Measurements from ENCODE around the gene OR4D5. TPM values are rescaled to one million over a fixed set of nuclear protein-coding genes. Genes with fewer than 3 reads are reported as not detected.

The OR4D5 gene
- not detected in 2 replicates for total RNA-seq (2014; rRNA removed; shearing (Covaris generic); ENCODE audit: low replicate concordance)

DNA sequence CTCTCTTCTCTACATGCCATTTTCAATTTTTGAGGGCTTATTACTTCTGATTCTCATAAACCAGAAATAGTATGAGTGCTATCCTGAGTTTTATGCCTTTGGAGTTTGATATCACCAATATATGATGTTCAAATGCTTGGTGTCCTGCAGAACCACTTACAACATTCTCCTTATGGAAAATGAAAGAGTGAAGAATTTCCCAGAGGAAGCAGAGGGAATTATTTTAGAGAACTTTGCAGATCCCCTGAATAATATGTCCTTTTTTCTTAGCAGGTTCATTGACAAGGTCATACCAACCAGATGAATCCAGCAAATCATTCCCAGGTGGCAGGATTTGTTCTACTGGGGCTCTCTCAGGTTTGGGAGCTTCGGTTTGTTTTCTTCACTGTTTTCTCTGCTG is at the start of gene OR4D5:
TSS of gene OR4D5 (plus strand) at position 301 of the 400 bp plus-strand sequence. CDS start at position 301, 0 bp downstream.
- in situ Hi-C loops (cut with HindIII; ENCODE audit: low pct_unique_long_range_greater_than_20kb, low sequenced_read_pairs) = no loop called here
- no peak for DNase-seq (ENCODE audit: low read depth)

DNA sequence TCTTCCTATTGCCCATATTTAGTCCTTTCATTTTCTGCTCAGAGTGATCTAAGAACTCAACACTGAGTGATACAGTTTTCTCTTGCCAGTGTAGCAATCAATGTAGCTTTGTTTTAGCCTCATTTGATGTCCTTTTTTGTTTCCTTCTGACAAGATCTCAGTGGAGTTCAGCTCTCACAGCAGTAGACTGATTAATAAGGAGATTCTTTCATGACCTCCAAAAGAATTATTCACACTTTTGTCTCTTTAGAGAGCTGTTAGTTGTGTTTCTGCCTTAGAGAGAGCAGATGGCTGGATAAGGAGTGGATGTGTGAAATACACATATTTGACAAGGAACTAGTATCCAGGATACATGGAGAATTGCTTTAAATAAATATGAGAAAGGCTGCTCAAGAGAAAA is 47.4 kb upstream of the OR4D5 start:
- in situ Hi-C loops (cut with HindIII; ENCODE audit: low pct_unique_long_range_greater_than_20kb, low sequenced_read_pairs) = no loop called here
- no peak for DNase-seq (ENCODE audit: low read depth)

DNA sequence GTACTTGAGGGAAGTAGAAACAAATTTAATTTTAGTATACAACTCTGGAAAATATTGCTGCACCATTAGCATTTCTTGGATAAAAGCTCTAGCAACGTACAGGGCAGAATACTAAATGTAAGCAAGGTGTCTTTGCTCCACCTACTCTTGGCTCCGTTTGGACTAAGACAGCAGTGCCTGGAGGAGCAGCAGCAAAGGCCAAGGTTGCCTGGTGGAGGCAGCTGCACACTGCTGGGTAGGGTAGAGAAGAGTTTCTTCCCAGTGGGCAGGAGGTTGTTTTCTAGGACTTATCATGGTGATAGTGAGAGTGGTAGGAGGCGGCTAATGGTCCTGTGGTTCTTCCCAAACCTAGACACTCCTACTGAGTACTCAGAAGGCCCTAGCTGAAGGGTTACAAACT is 39.6 kb upstream of the OR4D5 start:
- no peak for DNase-seq (ENCODE audit: low read depth)
- in situ Hi-C loops (cut with HindIII; ENCODE audit: low pct_unique_long_range_greater_than_20kb, low sequenced_read_pairs) = no loop called here

DNA sequence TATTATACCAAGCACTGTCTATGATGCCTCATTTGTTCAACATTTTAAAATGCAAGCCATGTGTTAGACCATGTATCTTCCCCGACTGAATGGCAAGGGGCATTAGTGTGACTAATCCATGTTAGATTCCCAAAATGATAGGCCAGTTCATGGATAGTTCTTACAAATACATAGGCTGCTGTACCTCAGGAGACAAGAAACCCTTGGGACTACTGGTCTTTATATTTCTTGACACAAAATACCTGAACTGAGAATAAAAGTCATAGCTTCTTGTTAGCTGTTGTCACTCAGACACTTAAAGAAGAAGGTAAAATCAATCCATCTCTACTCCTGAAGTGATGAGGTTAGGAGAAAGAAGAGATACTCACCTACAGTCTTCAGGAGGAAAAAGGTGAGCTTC is 37.5 kb upstream of the OR4D5 start, which contains the start of gene OR8D4:
TSS of gene OR8D4 (plus strand) at position 301 of the 400 bp plus-strand sequence. CDS start 4,265 bp downstream, outside the sequence.
- in situ Hi-C loops (cut with HindIII; ENCODE audit: low pct_unique_long_range_greater_than_20kb, low sequenced_read_pairs) = no loop called here
- no peak for DNase-seq (ENCODE audit: low read depth)

DNA sequence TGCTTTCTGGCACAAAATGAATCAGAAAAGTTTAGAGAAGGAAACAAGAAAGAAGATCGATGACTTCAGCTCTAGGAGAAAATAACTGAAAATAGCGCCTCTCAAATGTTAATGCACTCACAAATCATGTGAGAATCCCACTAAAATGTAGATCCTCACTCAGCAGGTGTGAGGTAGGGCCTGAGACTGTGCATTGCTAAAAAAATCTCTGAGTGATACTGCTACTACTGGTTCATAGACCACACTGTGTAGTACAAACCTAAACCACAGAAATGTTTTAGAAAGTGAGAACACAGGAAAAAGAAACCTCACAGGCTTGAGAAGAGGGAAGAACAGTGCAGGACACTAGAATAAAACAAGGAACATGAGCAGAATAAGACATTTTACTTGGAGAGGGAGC is 35.5 kb upstream of the OR4D5 start:
- in situ Hi-C loops (cut with HindIII; ENCODE audit: low pct_unique_long_range_greater_than_20kb, low sequenced_read_pairs) = no loop called here
- DNase-seq (ENCODE audit: low read depth) = no peak

DNA sequence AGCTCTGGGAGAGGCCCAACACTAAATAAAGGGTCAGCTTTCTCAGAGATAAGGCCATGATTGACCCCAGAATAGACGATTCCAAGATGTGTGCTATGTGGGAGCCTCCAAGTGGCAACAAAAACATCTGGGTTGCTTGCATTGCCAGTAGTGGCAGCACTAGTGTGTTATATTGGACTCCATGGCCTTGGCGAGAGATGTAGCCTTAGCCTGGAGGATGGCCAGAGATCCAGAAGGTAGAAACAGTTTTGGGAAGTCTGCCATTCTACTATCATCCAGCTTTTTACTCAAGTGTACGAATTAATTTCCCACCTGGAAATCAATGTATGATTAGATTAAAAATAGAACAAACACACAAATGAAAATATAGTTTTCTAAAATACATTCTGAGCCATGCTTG is 34.5 kb upstream of the OR4D5 start:
- in situ Hi-C loops (cut with HindIII; ENCODE audit: low pct_unique_long_range_greater_than_20kb, low sequenced_read_pairs) = no loop called here
- no peak for DNase-seq (ENCODE audit: low read depth)

DNA sequence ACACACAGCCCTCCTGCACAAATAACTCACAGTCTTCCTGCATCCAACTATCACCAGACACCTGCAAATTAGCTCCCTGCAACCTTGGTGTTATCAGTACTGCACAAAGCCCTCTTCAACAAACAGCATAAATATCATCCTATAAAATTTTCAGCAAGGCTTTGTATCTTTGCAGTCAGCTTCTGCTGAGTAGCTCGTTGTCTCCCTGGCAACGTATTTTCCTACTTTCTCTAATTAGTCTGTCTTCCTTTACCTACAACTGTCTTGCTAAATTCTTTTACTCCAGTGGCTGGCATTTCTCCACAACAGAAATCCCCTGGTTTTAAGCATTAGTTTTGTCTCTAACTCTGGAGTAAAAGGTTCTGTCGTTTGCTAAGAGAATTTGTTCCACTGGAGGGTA is 33.6 kb upstream of the OR4D5 start:
- in situ Hi-C loops (cut with HindIII; ENCODE audit: low pct_unique_long_range_greater_than_20kb, low sequenced_read_pairs) = no loop called here
- no peak for DNase-seq (ENCODE audit: low read depth)

DNA sequence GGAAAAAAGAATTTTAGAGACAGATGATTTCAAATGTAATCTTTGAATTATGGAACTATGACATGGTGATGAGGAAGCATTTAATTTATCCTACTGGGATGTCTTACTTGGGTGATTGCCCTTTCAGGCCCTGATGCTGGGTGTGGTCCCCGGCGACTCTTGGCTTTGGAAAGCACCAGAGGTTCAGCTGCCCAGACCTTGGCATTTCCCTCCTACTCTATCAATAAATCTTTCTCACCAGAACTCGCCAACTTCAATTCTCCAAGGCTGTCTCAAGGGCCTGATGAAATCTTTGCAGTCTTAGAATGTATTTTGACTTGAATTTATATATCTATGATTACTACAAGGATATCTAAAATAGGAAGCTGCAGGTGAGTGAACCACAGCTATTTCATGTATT is 18.5 kb upstream of the OR4D5 start:
- DNase-seq (ENCODE audit: low read depth) = no peak
- in situ Hi-C loops (cut with HindIII; ENCODE audit: low pct_unique_long_range_greater_than_20kb, low sequenced_read_pairs) = no loop called here

DNA sequence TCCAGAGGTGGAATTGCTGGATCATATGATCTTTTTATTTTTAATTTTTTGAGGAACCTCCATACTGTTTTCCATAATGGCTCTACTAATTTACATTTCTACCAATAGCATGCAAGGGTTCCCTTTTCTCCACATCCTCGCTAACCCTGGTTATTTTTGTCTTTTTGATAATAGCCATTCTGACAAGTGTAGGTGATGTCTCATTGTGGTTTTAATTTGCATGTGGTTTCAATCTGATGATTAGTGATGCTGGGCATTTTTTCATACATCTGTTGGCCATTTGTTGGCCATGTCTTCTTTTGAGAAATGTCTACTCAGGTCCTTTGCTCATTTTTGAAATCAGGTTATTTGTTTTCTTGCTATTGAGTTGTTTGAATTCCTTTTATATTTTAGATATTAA is 15.4 kb upstream of the OR4D5 start:
- in situ Hi-C loops (cut with HindIII; ENCODE audit: low pct_unique_long_range_greater_than_20kb, low sequenced_read_pairs) = no loop called here
- DNase-seq (ENCODE audit: low read depth) = no peak

DNA sequence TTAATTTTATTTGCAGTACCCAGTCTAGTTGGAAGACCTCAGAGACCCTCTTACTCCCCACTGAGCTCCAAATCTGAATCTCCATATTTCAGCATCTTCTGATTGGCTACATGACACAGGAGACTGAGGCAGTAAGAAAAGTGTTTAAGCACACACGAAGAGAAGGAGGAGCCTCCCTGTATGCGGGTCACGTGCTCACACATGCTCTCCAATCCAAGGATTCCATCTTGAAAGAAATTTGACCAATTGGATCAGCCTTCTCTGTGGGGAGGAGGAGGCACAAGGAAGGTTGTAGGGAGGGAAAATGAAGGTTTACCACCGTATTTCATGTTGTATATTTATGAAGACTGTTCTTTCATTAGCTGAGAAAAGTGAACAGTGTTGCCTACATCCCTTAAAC is 3.0 kb downstream of the OR4D5 start:
- in situ Hi-C loops (cut with HindIII; ENCODE audit: low pct_unique_long_range_greater_than_20kb, low sequenced_read_pairs) = no loop called here
- no peak for DNase-seq (ENCODE audit: low read depth)

DNA sequence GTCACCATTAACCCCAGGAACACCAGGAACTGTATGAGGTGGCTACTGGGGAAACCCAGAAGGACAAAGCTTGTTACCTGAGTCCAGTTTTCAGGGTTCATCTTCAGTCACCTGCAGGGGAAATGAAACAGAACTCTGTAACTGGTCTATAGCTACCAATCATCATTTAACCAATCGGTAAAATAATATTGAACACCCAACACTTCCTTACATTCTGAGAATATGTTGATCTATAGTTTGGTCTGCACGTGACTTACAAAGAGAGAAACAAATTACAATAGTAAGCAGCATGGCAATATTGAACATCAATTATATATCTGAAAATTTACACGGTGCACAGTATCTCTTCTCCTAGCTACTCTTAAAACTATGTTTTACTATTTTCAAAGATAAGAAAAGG is 4.3 kb downstream of the OR4D5 start, which contains the start of gene OR6T1:
TSS of gene OR6T1 (minus strand) at position 101 of the 400 bp plus-strand sequence. CDS start at position 101, 0 bp downstream.
- DNase-seq (ENCODE audit: low read depth) = no peak
- in situ Hi-C loops (cut with HindIII; ENCODE audit: low pct_unique_long_range_greater_than_20kb, low sequenced_read_pairs) = no loop called here

DNA sequence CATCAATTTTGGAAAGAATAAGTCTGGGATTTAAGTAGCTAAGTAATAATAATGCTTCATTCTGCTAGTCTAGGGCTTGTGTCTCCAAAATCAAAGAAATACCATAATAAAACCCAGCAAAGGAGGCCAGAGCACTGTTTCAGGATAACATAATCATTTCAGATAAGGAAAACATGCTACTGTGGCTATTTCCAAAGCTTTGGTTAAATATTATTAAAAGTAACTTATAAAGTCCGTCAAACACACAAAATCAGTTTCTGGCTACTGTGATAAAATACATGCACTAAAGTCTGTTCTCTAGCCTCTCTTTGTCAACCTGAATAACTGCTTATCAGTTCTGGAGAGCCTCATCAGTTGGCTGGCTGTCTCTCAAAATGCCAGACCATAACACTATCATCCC is 5.7 kb downstream of the OR4D5 start:
- in situ Hi-C loops (cut with HindIII; ENCODE audit: low pct_unique_long_range_greater_than_20kb, low sequenced_read_pairs) = no loop called here
- no peak for DNase-seq (ENCODE audit: low read depth)

DNA sequence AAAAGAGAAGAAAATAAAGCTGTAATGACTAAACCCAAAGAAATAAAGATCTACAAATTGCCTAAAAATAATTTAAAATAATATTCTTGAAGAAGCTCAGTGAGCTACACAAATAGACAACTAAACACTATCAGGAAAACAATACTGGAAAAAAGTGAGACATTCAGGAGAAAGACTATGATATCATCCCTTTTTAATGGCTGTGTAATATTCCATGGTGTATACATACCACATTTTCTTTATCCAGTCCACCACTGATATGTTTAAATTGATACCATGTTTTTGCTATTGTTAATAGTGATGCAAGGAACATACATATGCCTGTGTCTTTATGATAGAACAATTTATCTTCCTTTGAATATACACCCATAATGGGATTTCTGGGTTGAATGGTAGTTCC is 17.3 kb downstream of the OR4D5 start:
- in situ Hi-C loops (cut with HindIII; ENCODE audit: low pct_unique_long_range_greater_than_20kb, low sequenced_read_pairs) = no loop called here
- no peak for DNase-seq (ENCODE audit: low read depth)

DNA sequence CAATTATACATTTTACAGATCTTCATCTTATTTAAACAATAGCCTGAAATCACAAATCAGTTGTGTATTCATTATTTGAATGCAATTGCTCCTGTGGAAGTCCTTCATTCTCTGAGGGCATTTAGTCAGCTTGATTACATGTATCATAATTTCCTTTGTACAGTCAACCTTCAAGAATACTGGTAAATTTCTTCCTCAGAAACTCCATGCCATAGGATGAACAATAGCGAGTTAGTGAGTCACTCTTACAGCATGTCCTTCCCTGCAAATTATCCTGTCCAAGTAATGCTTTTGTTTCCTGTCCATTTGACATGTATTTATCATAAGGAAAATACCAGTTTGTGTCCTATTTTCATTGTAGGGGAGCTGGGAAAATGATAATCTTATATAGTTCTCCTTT is 34.4 kb downstream of the OR4D5 start:
- in situ Hi-C loops (cut with HindIII; ENCODE audit: low pct_unique_long_range_greater_than_20kb, low sequenced_read_pairs) = no loop called here
- DNase-seq (ENCODE audit: low read depth) = no peak

DNA sequence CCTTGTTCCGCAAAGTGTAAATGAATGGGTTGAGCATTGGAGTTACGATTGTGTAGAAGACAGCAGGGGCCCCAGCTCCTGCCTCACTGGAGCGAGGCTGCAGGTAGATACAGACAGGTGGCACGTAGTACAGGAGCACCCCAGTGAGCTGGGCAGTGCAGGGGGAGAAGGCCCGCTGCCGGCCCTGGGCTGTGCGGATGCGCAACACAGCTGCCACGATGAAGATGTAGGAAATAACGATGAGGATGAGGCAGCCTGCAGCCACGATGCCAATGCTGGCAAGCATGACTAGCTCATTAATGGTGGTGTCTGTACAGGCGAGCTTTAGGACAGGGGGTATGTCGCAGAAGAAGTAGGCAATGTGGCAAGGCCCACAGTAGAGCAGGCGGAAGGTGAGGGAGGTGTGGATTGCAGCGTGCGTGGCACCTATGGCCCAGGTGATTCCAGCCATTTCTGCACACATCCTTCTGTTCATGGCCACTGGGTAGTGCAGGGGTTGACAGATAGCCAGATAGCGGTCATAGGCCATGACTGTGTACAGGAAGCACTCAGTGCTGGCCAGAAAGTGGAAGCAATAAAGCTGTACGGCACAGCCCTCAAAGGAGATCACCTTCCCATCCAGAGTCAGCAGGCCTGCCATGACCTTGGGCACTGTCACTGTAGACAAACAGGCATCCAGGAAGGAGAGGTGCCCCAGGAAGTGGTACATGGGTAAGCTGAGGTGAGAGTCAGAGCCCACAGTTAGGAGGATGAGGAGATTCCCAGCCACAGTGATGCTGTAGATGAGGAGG is 37.5 kb downstream of the OR4D5 start:
- in situ Hi-C loops (cut with HindIII; ENCODE audit: low pct_unique_long_range_greater_than_20kb, low sequenced_read_pairs) = no loop called here
- no peak for DNase-seq (ENCODE audit: low read depth)

DNA sequence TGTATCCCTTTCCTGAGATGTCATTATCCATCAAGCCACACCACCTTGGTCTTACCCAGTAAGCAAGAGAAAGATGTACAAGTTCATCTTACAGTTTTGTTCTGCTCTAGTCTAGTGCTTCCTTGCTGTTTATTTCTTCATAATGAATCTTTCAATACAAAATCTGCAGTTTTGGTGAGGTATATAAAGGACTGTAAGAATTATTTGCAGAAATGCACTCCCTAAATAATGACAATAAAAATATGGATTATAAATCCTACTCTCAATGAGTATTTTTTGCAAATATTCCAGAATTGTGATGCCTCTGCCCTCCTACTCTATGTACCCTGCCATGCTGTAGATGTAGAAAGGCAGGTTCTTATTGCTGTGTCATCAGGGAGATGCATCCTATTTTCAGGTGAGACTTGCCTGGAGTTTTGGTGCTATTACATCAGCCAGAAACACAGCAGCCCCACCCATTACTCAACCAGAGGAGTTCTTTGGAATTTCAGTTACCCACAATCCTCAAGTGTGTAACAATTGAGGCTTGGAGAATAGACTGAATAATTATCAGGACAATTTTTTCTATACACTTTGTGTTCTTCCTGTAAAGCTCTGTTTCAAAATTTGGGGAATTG is 38.4 kb downstream of the OR4D5 start, which contains the start of gene OR10S1:
TSS of gene OR10S1 (minus strand) at position 51 of the 617 bp plus-strand sequence. CDS start 117 bp downstream, outside the sequence.
- in situ Hi-C loops (cut with HindIII; ENCODE audit: low pct_unique_long_range_greater_than_20kb, low sequenced_read_pairs) = no loop called here
- no peak for DNase-seq (ENCODE audit: low read depth)

DNA sequence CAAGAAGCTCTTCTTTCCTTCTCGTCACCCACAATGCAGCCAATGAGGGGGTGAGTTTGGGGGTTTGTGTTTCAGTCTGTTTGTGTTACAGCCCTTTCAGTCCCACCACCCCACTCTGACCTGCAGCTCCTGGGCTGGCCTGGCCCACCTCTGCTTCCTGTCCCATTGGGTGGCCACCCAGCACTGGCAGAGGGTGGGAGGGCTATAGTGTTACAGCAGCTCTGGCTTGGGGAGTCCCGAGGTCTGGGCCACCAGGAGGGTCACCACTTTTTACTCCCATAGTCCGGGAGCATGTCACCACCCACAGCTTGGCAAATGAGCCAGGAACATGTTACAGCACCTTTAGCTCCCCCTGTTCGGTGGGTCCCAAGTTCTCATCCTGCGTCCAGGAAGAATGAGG is 39.9 kb downstream of the OR4D5 start:
- in situ Hi-C loops (cut with HindIII; ENCODE audit: low pct_unique_long_range_greater_than_20kb, low sequenced_read_pairs) = no loop called here
- no peak for DNase-seq (ENCODE audit: low read depth)
